ENCODE data around the gene AFAP1.

The AFAP1 gene

DNA sequence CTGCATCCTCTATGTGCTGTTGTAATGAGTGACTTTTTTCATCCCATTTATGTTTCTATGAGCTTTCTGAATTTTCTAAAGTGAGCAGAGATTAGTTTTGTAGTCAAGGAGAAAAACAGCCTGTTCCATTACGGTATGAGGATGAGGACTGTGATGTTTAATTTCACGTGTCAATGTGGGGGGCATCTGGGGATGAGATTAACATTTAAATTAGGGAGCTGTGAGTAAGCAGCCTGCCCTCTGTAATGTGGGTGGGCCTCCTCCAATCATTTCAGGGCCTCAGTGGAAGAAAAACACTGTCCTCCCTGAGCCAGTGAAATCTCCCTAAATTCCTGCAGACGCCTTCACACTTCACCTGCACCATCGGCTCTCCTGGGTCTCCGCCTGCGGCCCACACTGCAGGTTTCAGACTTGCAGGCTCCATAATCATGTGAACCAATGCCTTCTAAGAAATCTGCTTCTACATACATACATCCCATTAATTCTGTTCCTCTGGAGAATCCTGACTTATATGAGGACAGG is 121.7 kb downstream of the AFAP1 start:
- Histone ChIP-seq H3K9me3 (ENCODE audit: control insufficient read depth, low read depth, low read length) (no peaks in the 10 kb centered on the region), H3K4me3 (ENCODE audit: low read length) (no peak overlapping the region), H3K27me3 (ENCODE audit: control insufficient read depth, insufficient read depth, low read length) (no peaks in the 10 kb centered on the region), H3K4me1 (ENCODE audit: control insufficient read depth, low read depth, low read length) (peaks cover 8% of the 10 kb centered on the region), H3K9ac (ENCODE audit: low read length) (no peak overlapping the region), H3K36me3 (ENCODE audit: control insufficient read depth, low read depth, low read length) (peaks cover 4% of the 10 kb centered on the region), H3K27ac (ENCODE audit: low read length) (no peak overlapping the region)

DNA sequence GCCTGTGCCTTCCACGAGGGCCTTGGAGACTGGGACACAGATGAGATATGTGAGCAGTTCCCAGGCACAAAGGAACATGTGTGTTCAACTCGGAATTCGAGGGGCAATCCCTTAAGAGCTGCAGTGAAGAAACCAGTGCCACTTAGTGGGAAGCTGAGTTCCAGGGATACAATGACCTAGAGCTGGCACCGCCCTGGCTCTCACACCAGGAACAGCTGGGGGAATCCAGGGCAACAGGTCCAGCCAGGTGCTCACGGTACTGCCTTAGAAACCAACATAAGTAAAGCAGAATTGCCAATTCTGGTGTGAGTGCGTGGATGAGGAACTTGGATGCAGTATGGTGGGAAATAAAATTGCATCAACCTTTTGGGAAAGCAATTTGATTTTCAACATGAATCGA is 122.9 kb downstream of the AFAP1 start:
- Histone ChIP-seq H3K27ac (ENCODE audit: low read length) (no peak overlapping the region), H3K9me3 (ENCODE audit: control insufficient read depth, low read depth, low read length) (no peaks in the 10 kb centered on the region), H3K9ac (ENCODE audit: low read length) (no peak overlapping the region), H3K36me3 (ENCODE audit: control insufficient read depth, low read depth, low read length) (peaks cover 4% of the 10 kb centered on the region), H3K27me3 (ENCODE audit: control insufficient read depth, insufficient read depth, low read length) (no peaks in the 10 kb centered on the region), H3K4me3 (ENCODE audit: low read length) (no peak overlapping the region), H3K4me1 (ENCODE audit: control insufficient read depth, low read depth, low read length) (peaks cover 3% of the 10 kb centered on the region)

GRCh38 chr4:7815981-7816380 is 123.7 kb downstream of the AFAP1 start:
- H3K9ac ChIP-seq (ENCODE audit: low read length), result no peak overlapping the region
- H3K4me1 ChIP-seq (ENCODE audit: control insufficient read depth, low read depth, low read length), result no peaks in the 10 kb centered on the region
- H3K9me3 ChIP-seq (ENCODE audit: control insufficient read depth, low read depth, low read length), result no peaks in the 10 kb centered on the region
- no peaks in the 10 kb centered on the region for H3K27me3 ChIP-seq (ENCODE audit: control insufficient read depth, insufficient read depth, low read length)
- peaks cover 4% of the 10 kb centered on the region for H3K36me3 ChIP-seq (ENCODE audit: control insufficient read depth, low read depth, low read length)
- H3K27ac ChIP-seq (ENCODE audit: low read length), result no peak overlapping the region
- H3K4me3 ChIP-seq (ENCODE audit: low read length), result no peak overlapping the region

GRCh38 chr4:7815562-7815961 is 124.1 kb downstream of the AFAP1 start:
- H3K27ac ChIP-seq (ENCODE audit: low read length), result no peak overlapping the region
- H3K9me3 ChIP-seq (ENCODE audit: control insufficient read depth, low read depth, low read length), result no peaks in the 10 kb centered on the region
- H3K36me3 ChIP-seq (ENCODE audit: control insufficient read depth, low read depth, low read length), result peaks cover 4% of the 10 kb centered on the region
- H3K4me1 ChIP-seq (ENCODE audit: control insufficient read depth, low read depth, low read length), result no peaks in the 10 kb centered on the region
- no peak overlapping the region for H3K9ac ChIP-seq (ENCODE audit: low read length)
- no peak overlapping the region for H3K4me3 ChIP-seq (ENCODE audit: low read length)
- H3K27me3 ChIP-seq (ENCODE audit: control insufficient read depth, insufficient read depth, low read length), result no peaks in the 10 kb centered on the region

- Histone ChIP-seq H3K36me3 (ENCODE audit: control insufficient read depth, low read depth, low read length) (peaks cover 4% of the 10 kb centered on the region), H3K27ac (ENCODE audit: low read length) (no peak overlapping the region), H3K9me3 (ENCODE audit: control insufficient read depth, low read depth, low read length) (no peaks in the 10 kb centered on the region), H3K4me1 (ENCODE audit: control insufficient read depth, low read depth, low read length) (no peaks in the 10 kb centered on the region), H3K9ac (ENCODE audit: low read length) (no peak overlapping the region), H3K4me3 (ENCODE audit: low read length) (no peak overlapping the region), H3K27me3 (ENCODE audit: control insufficient read depth, insufficient read depth, low read length) (no peaks in the 10 kb centered on the region)
Measured at GRCh38 chr4:7814451-7814850, 125.2 kb downstream of the AFAP1 start.

GRCh38 chr4:7813674-7814073 is 126.0 kb downstream of the AFAP1 start:
- Histone ChIP-seq H3K4me1 (ENCODE audit: control insufficient read depth, low read depth, low read length) (no peaks in the 10 kb centered on the region), H3K9ac (ENCODE audit: low read length) (no peak overlapping the region), H3K9me3 (ENCODE audit: control insufficient read depth, low read depth, low read length) (no peaks in the 10 kb centered on the region), H3K27me3 (ENCODE audit: control insufficient read depth, insufficient read depth, low read length) (no peaks in the 10 kb centered on the region), H3K27ac (ENCODE audit: low read length) (no peak overlapping the region), H3K4me3 (ENCODE audit: low read length) (no peak overlapping the region), H3K36me3 (ENCODE audit: control insufficient read depth, low read depth, low read length) (peaks cover 1% of the 10 kb centered on the region)

GRCh38 chr4:7812921-7813320 is 126.7 kb downstream of the AFAP1 start:
- Histone ChIP-seq H3K9ac (ENCODE audit: low read length) (no peak overlapping the region), H3K4me1 (ENCODE audit: control insufficient read depth, low read depth, low read length) (no peaks in the 10 kb centered on the region), H3K9me3 (ENCODE audit: control insufficient read depth, low read depth, low read length) (no peaks in the 10 kb centered on the region), H3K27ac (ENCODE audit: low read length) (no peak overlapping the region), H3K36me3 (ENCODE audit: control insufficient read depth, low read depth, low read length) (no peaks in the 10 kb centered on the region), H3K4me3 (ENCODE audit: low read length) (no peak overlapping the region), H3K27me3 (ENCODE audit: control insufficient read depth, insufficient read depth, low read length) (no peaks in the 10 kb centered on the region)

DNA sequence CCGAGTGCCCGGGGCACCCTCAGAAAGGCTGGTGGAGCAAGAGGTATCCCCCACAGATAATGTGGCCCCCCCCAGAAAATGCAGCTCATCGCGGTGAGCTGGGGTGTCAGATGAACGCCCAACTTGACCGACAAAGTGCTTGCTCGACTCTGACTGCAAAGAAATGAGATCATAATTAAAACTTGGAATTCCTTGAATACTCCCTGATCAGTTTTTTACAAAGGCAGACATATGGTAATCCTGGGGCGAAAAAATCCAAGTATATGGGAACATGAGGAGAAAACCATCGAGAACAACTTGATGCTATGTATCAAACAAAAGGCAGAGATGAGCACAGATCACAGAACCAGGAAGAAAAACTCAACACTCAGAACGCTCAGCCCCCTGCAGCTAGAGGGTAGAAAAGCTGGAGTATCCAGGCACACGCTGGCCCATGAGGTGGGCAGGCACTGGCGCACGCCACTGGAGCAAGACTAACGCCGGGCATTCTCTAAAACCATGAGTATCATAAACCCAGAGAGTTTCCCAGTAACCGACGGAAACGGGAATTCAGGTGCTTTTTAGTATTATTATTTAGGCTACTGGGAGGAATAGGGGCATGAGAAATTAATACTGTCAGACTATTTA is 127.3 kb downstream of the AFAP1 start:
- no peak overlapping the region for H3K9ac ChIP-seq (ENCODE audit: low read length)
- H3K27me3 ChIP-seq (ENCODE audit: control insufficient read depth, insufficient read depth, low read length), result no peaks in the 10 kb centered on the region
- H3K4me1 ChIP-seq (ENCODE audit: control insufficient read depth, low read depth, low read length), result no peaks in the 10 kb centered on the region
- H3K36me3 ChIP-seq (ENCODE audit: control insufficient read depth, low read depth, low read length), result no peaks in the 10 kb centered on the region
- H3K27ac ChIP-seq (ENCODE audit: low read length), result no peak overlapping the region
- H3K9me3 ChIP-seq (ENCODE audit: control insufficient read depth, low read depth, low read length), result no peaks in the 10 kb centered on the region
- no peak overlapping the region for H3K4me3 ChIP-seq (ENCODE audit: low read length)

GRCh38 chr4:7811536-7812191 is 128.0 kb downstream of the AFAP1 start:
- no peaks in the 10 kb centered on the region for H3K27me3 ChIP-seq (ENCODE audit: control insufficient read depth, insufficient read depth, low read length)
- H3K9ac ChIP-seq (ENCODE audit: low read length), result no peak overlapping the region
- H3K27ac ChIP-seq (ENCODE audit: low read length), result no peak overlapping the region
- H3K4me3 ChIP-seq (ENCODE audit: low read length), result no peak overlapping the region
- no peaks in the 10 kb centered on the region for H3K9me3 ChIP-seq (ENCODE audit: control insufficient read depth, low read depth, low read length)
- H3K36me3 ChIP-seq (ENCODE audit: control insufficient read depth, low read depth, low read length), result no peaks in the 10 kb centered on the region
- peaks cover 5% of the 10 kb centered on the region for H3K4me1 ChIP-seq (ENCODE audit: control insufficient read depth, low read depth, low read length)

DNA sequence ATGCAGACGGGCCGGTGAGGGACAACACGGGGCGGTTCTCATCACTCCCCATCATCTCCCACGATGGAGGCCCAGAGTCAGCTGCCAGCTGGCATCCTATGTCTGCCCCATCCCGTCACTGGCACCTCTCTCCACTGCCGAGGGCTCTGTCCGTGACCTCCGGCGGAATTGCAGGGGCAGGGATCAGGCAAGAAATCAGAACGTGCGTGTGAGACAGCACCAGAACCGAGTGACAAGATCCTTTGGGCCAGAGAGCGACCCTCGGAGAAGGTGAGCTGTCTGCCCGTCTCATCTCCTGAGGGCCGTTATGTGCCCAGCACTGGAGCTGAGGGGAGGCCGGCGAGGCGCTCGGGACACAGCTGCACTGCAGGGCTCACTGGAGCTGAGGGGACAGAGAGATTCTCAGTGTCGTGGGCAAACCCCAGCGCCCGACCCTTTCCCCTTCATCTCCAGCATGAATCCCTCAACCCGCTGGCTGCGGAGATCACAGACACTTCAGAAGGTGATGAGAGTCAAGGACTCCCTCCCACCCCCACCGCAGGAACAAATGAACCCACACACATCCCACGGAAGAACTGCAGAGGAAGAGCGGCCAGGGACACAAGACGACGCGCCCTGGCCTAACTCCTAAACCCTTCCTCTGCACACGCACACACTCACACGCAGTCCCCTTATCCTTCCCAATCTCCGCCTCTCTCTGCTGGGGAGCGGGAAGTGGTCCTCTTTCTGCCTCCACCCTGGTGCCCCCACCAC is 128.7 kb downstream of the AFAP1 start:
- Histone ChIP-seq H3K27me3 (ENCODE audit: control insufficient read depth, insufficient read depth, low read length) (no peaks in the 10 kb centered on the region), H3K9me3 (ENCODE audit: control insufficient read depth, low read depth, low read length) (no peaks in the 10 kb centered on the region), H3K27ac (ENCODE audit: low read length) (no peak overlapping the region), H3K9ac (ENCODE audit: low read length) (no peak overlapping the region), H3K36me3 (ENCODE audit: control insufficient read depth, low read depth, low read length) (no peaks in the 10 kb centered on the region), H3K4me3 (ENCODE audit: low read length) (no peak overlapping the region), H3K4me1 (ENCODE audit: control insufficient read depth, low read depth, low read length) (peaks cover 12% of the 10 kb centered on the region)

- Histone ChIP-seq H3K27ac (ENCODE audit: low read length) (no peak overlapping the region), H3K4me3 (ENCODE audit: low read length) (no peak overlapping the region), H3K9ac (ENCODE audit: low read length) (no peak overlapping the region), H3K9me3 (ENCODE audit: control insufficient read depth, low read depth, low read length) (no peaks in the 10 kb centered on the region), H3K36me3 (ENCODE audit: control insufficient read depth, low read depth, low read length) (no peaks in the 10 kb centered on the region), H3K4me1 (ENCODE audit: control insufficient read depth, low read depth, low read length) (peaks cover 26% of the 10 kb centered on the region), H3K27me3 (ENCODE audit: control insufficient read depth, insufficient read depth, low read length) (no peaks in the 10 kb centered on the region)
Measured at GRCh38 chr4:7808752-7809151, 130.9 kb downstream of the AFAP1 start.
